PC-3 (cell line): ENCODE measurements around the gene P4HTM. TPM values are rescaled to one million over a fixed set of nuclear protein-coding genes. Genes with fewer than 3 reads are reported as not detected.

Experiments
- ATAC-seq: fragments of 200-7000 bp; cut with Tn5 transposase; 2 replicates; pipeline ENCODE4 v1.9.1; 2020; ENCODE audit warnings: mild to moderate bottlenecking, moderate library complexity
- BruUV-seq: library from RNA; stranded (reverse); fragments of 400-500 nt; replicated peaks from 2 replicates; lab custom pipeline; 2021; lab: Mats Ljungman, UMichigan
- CTCF ChIA-PET: fragments of 300-600 bp; sonication (Branson Sonifier 250); formaldehyde crosslinking; loops from one replicate; lab custom pipeline; 2022; ENCODE audit warnings: antibody characterized with exemption; lab: Charles Lee
- POLR2A ChIA-PET: fragments of 300-600 bp; sonication (Branson Sonifier 250); formaldehyde crosslinking; loops from one replicate; lab custom pipeline; 2022; ENCODE audit warnings: antibody characterized with exemption; ENCODE audit not compliant: unreplicated experiment; lab: Charles Lee
- DNase-seq: peaks from one replicate; pipeline ENCODE4 v3.0.0-alpha.2; 2015
- H2AFZ ChIP-seq: fragments of 300-600 bp; sonication (generic); 2 replicates; pipeline ENCODE4 v1.6.0; 2016; ENCODE audit warnings: antibody characterized with exemption, low read length
- H3F3A ChIP-seq: fragments of 300-600 bp; sonication (generic); one replicate; pipeline ENCODE4 v1.6.0; 2017; ENCODE audit warnings: antibody characterized with exemption, low read length, control low read depth, mild to moderate bottlenecking; ENCODE audit not compliant: unreplicated experiment
- H3K27ac ChIP-seq: fragments of 300-600 bp; sonication (generic); 2 replicates; pipeline ENCODE4 v1.5.1; 2016; ENCODE audit warnings: mild to moderate bottlenecking, low read length
- H3K27me3 ChIP-seq: fragments of 300-600 bp; sonication (generic); 2 replicates; pipeline ENCODE4 v1.6.1; 2016; ENCODE audit warnings: low read length, mixed read lengths
- H3K36me3 ChIP-seq: fragments of 300-600 bp; sonication (generic); 2 replicates; pipeline ENCODE4 v1.6.1; 2016; ENCODE audit warnings: low read depth, mixed run types, low read length, mixed read lengths
- H3K4me1 ChIP-seq: fragments of 300-600 bp; sonication (generic); 2 replicates; pipeline ENCODE4 v1.5.1; 2016; ENCODE audit warnings: low read length; ENCODE audit not compliant: insufficient read depth
- H3K4me2 ChIP-seq: fragments of 300-600 bp; sonication (generic); 2 replicates; pipeline ENCODE4 v1.6.0; 2016; ENCODE audit warnings: low read length
- H3K4me3 ChIP-seq: fragments of 300-600 bp; sonication (generic); 2 replicates; pipeline ENCODE4 v1.5.1; 2016; ENCODE audit warnings: mild to moderate bottlenecking, low read length, mixed read lengths
- H3K79me2 ChIP-seq: fragments of 300-600 bp; sonication (generic); 2 replicates; pipeline ENCODE4 v1.6.1; 2017; ENCODE audit warnings: low read length, mixed read lengths
- H3K9ac ChIP-seq: fragments of 300-600 bp; sonication (generic); 2 replicates; pipeline ENCODE4 v1.6.0; 2016; ENCODE audit warnings: mild to moderate bottlenecking, low read length
- H3K9me2 ChIP-seq: fragments of 300-600 bp; sonication (generic); replicated peaks from 2 replicates; pipeline ENCODE4 v1.6.1; 2016; ENCODE audit warnings: mixed run types, low read length, mixed read lengths
- H3K9me3 ChIP-seq: fragments of 300-600 bp; sonication (generic); 2 replicates; pipeline ENCODE4 v1.6.1; 2016; ENCODE audit warnings: low read length, mixed read lengths
- H4K20me1 ChIP-seq: fragments of 300-600 bp; sonication (generic); 2 replicates; pipeline ENCODE4 v1.6.1; 2016; ENCODE audit warnings: low read length, mixed read lengths
- EZH2 ChIP-seq: fragments of 300-600 bp; sonication (generic); IDR thresholded peaks from one replicate; pipeline ENCODE4 v1.6.1; 2017; ENCODE audit warnings: antibody characterized with exemption, mild to moderate bottlenecking, low read length; ENCODE audit not compliant: unreplicated experiment
- EZH2phosphoT487 ChIP-seq: fragments of 300-600 bp; sonication (generic); IDR thresholded peaks from 2 replicates; pipeline ENCODE4 v1.6.1; 2018; ENCODE audit warnings: mild to moderate bottlenecking, antibody characterized with exemption, low read length, borderline replicate concordance
- intact Hi-C: fragments of 100-400 bp; cut with micrococcal nuclease; formaldehyde crosslinking; loops from 2 replicates; pipeline ENCODE4 v1.9.0; 2023
- total RNA-seq: library from RNA; depleted of rRNA; stranded (reverse); fragments of >200 nt; gene quantifications from 2 replicates; pipeline ENCODE4 v1.2.3, GENCODE V29; 2014
- TF ChIP-seq, protein P1 (sequence below): fragments of 300-600 bp; sonication (generic); conservative IDR thresholded peaks from 2 replicates; pipeline ENCODE4 v1.5.1; 2017; ENCODE audit warnings: antibody characterized with exemption, low read depth, mild to moderate bottlenecking, low read length

P4HTM gene
- total RNA-seq, 1 experiment from 2014 or later = 44.5 TPM

DNA sequence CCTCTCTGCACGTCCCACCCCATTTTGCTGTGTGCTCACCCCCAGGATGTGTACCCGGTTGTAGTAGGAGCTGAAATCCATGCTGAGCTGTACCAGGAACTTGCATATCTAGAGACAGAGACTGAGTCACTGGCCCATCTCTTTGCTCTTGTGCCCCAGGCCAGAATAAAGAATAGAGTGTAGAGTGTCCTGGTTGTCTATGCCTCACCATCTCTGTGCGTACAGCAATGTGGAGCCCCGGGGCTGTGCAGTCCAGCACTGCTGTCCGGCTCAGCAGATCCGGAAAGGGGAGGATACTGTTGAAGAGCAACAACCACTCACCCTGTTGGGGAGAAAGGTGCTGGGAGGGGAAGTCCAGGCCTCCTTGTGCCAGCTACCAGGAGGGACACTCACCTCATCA is 25.7 kb downstream of the P4HTM start:
- H3K79me2 ChIP-seq = peaks cover 50% of the 10 kb centered on the region
- no TSS peak for BruUV-seq

DNA sequence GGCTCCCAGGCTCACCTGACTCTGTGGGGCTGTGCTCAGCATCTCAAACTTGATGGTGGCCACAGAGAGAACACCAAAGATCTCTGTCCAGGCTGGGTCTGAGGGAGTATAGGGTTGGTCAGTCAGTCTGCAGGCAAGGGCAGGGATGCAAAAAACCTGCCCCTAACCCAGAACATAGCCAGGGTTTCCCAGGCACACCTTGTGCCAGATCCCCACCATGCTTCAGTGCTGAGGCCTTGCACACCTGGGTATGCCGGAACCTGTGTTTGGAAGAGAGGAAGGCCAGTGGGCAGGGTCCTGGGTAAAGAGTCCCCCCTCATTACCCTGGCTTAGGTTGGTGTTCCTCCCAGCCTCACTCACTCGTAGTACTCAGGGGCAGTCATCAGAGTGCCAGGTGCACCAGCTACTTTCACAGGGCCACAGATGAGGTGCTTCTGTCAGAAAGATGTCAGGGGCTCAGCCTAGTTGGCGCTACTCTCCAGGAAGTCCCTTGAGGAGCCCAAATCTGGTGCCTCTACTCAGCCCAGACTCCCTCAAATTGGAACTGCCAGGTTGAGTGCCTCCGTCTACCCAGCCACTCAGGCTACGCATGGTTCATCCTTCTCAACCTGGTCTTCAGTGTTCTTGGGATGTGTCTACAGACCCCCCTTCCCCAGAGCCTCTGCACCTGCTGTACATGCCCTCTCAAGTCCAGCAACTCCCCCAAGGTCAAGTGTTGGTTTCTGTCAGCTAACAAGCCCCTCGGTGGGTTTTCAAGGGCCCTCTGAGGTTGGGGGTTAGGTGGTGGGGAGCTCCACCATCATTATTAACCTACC is 26.6 kb downstream of the P4HTM start:
- DNase-seq = no peak
- no peak overlapping the region for H2AFZ ChIP-seq
- no peak overlapping the region for H3K9ac ChIP-seq
- ChIA-PET POLR2A (no interaction called here), CTCF (interaction anchor here (0.6 to 1.9 kb wide), 4 partner anchors 9 to 29 kb away, joined by 3 to 14 read pairs (median 4); partner anchors contain the start of gene WDR6)
- no peaks in the 10 kb centered on the region for H3K9me3 ChIP-seq
- H3K27me3 ChIP-seq = no peaks in the 10 kb centered on the region
- H3K36me3 ChIP-seq = peaks cover 29% of the 10 kb centered on the region
- no peaks in the 10 kb centered on the region for H3F3A ChIP-seq
- H3K27ac ChIP-seq = no peak overlapping the region
- H3K4me3 ChIP-seq = peak overlapping the region; percentile 94; the same call in 1 of the 2 replicates
- no TSS peak for BruUV-seq
- H3K9me2 ChIP-seq = no peaks in the 10 kb centered on the region
- no peak for ATAC-seq
- H3K4me2 ChIP-seq = peak overlapping the region; percentile 99
- intact Hi-C loops = no loop called here
- TF ChIP-seq EZH2phosphoT487 (no peak), EZH2 (no peak)
- TF ChIP-seq, protein P1, sequence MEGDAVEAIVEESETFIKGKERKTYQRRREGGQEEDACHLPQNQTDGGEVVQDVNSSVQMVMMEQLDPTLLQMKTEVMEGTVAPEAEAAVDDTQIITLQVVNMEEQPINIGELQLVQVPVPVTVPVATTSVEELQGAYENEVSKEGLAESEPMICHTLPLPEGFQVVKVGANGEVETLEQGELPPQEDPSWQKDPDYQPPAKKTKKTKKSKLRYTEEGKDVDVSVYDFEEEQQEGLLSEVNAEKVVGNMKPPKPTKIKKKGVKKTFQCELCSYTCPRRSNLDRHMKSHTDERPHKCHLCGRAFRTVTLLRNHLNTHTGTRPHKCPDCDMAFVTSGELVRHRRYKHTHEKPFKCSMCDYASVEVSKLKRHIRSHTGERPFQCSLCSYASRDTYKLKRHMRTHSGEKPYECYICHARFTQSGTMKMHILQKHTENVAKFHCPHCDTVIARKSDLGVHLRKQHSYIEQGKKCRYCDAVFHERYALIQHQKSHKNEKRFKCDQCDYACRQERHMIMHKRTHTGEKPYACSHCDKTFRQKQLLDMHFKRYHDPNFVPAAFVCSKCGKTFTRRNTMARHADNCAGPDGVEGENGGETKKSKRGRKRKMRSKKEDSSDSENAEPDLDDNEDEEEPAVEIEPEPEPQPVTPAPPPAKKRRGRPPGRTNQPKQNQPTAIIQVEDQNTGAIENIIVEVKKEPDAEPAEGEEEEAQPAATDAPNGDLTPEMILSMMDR = no peak
- peaks cover 22% of the 10 kb centered on the region; the same call in 1 of the 2 replicates for H3K4me1 ChIP-seq
- H4K20me1 ChIP-seq = peaks cover 14% of the 10 kb centered on the region
- peaks cover 47% of the 10 kb centered on the region for H3K79me2 ChIP-seq

More for the DNA sequence above, 25.7 kb downstream of the P4HTM start:
- H3K27ac ChIP-seq = no peak overlapping the region
- CTCF ChIA-PET = interaction anchor here (0.8 kb wide), 1 partner anchor 28 kb away, joined by 3 read pairs; no protein-coding TSS in a partner anchor
- H3F3A ChIP-seq = no peaks in the 10 kb centered on the region
- H3K9ac ChIP-seq = no peak overlapping the region
- H3K9me2 ChIP-seq = no peaks in the 10 kb centered on the region
- H4K20me1 ChIP-seq = peaks cover 18% of the 10 kb centered on the region
- no peak overlapping the region for H3K4me3 ChIP-seq
- no peaks in the 10 kb centered on the region for H3K9me3 ChIP-seq
- POLR2A ChIA-PET = interaction anchor here (1.2 kb wide), 1 partner anchor 9 kb away, joined by 3 read pairs; the partner anchor contains the start of gene WDR6
- peaks cover 32% of the 10 kb centered on the region for H3K36me3 ChIP-seq
- ATAC-seq (no peak), DNase-seq (no peak)
- TF ChIP-seq, protein P1 = no peak
- TF ChIP-seq EZH2 (no peak), EZH2phosphoT487 (no peak)
- intact Hi-C loops = loop anchor here (2.0 kb wide), 1 partner anchor 27 kb away; no protein-coding TSS in a partner anchor
- no peak overlapping the region for H2AFZ ChIP-seq
- no peaks in the 10 kb centered on the region for H3K27me3 ChIP-seq
- H3K4me1 ChIP-seq = peaks cover 22% of the 10 kb centered on the region; the same call in 1 of the 2 replicates
- no peak overlapping the region for H3K4me2 ChIP-seq
